GM23338 (cell line): ENCODE measurements around the gene MRPS15. TPM values are rescaled to one million over a fixed set of nuclear protein-coding genes. Genes with fewer than 3 reads are reported as not detected.

Experiments
- ATAC-seq: fragments of 200-7000 bp; cut with Tn5 transposase; 3 replicates; pipeline ENCODE4 v1.9.1; 2020
- DNase-seq: peaks from one replicate; pipeline ENCODE4 v3.0.0-alpha.2; 2015; ENCODE audit warnings: low spot score
- H2AFZ ChIP-seq: fragments of 200-600 bp; sonication (generic); 2 replicates; pipeline ENCODE4 v1.8.0; 2016; ENCODE audit warnings: antibody characterized with exemption, mild to moderate bottlenecking, moderate library complexity
- H3F3A ChIP-seq: fragments of 200-600 bp; sonication (generic); replicated peaks from 2 replicates; pipeline ENCODE4 v1.8.0; 2017; ENCODE audit warnings: antibody characterized with exemption, mixed run types, low read depth
- H3K27ac ChIP-seq: fragments of 200-600 bp; sonication (generic); 2 replicates; pipeline ENCODE4 v1.6.1; 2016; ENCODE audit warnings: low read depth
- H3K27me3 ChIP-seq: fragments of 200-600 bp; sonication (generic); 2 replicates; pipeline ENCODE4 v1.8.0; 2016; ENCODE audit warnings: mild to moderate bottlenecking, mixed run types, moderate library complexity; ENCODE audit not compliant: insufficient read depth
- H3K36me3 ChIP-seq: fragments of 200-600 bp; sonication (generic); 2 replicates; pipeline ENCODE4 v1.8.0; 2016; ENCODE audit warnings: mild to moderate bottlenecking; ENCODE audit not compliant: insufficient read depth
- H3K4me1 ChIP-seq: fragments of 200-600 bp; sonication (generic); 2 replicates; pipeline ENCODE4 v1.8.0; 2016; ENCODE audit warnings: mild to moderate bottlenecking, moderate library complexity; ENCODE audit not compliant: insufficient read depth
- H3K4me2 ChIP-seq: fragments of 200-600 bp; sonication (generic); 2 replicates; pipeline ENCODE4 v1.7.1; 2017; ENCODE audit warnings: mixed run types
- H3K4me3 ChIP-seq: fragments of 200-600 bp; sonication (generic); 2 replicates; pipeline ENCODE4 v1.6.1; 2016; ENCODE audit warnings: mixed run types
- H3K79me2 ChIP-seq: fragments of 200-600 bp; sonication (generic); replicated peaks from 2 replicates; pipeline ENCODE4 v1.8.0; 2017; ENCODE audit warnings: mild to moderate bottlenecking; ENCODE audit not compliant: insufficient read depth
- H3K9me2 ChIP-seq: fragments of 200-600 bp; sonication (generic); 2 replicates; pipeline ENCODE4 v1.8.0; 2017; ENCODE audit not compliant: insufficient read depth
- H4K20me1 ChIP-seq: fragments of 200-600 bp; sonication (generic); replicated peaks from 2 replicates; pipeline ENCODE4 v1.8.0; 2017; ENCODE audit warnings: mild to moderate bottlenecking; ENCODE audit not compliant: insufficient read depth
- H3K27ac Mint-ChIP-seq: 2 replicates; pipeline ENCODE4 v1.8.0; 2020; ENCODE audit warnings: inconsistent platforms, mild to moderate bottlenecking, moderate library complexity, mixed read lengths
- H3K27me3 Mint-ChIP-seq: 3 replicates; pipeline ENCODE4 v1.8.0; 2022; ENCODE audit warnings: low read depth, mild to moderate bottlenecking, moderate library complexity, mixed read lengths, inconsistent platforms; ENCODE audit not compliant: insufficient read depth, poor library complexity
- H3K36me3 Mint-ChIP-seq: 3 replicates; pipeline ENCODE4 v1.8.0; 2021; ENCODE audit warnings: low read depth, mild to moderate bottlenecking, inconsistent platforms, moderate library complexity, mixed read lengths
- H3K4me1 Mint-ChIP-seq: 3 replicates; pipeline ENCODE4 v1.8.0; 2020; ENCODE audit warnings: mild to moderate bottlenecking, inconsistent platforms, mixed read lengths
- H3K4me3 Mint-ChIP-seq: 3 replicates; pipeline ENCODE4 v1.8.0; 2021; ENCODE audit warnings: moderate library complexity, mild to moderate bottlenecking, inconsistent platforms, mixed read lengths
- H3K9me3 Mint-ChIP-seq: 3 replicates; pipeline ENCODE4 v1.8.0; 2020; ENCODE audit warnings: moderate library complexity, mild to moderate bottlenecking, inconsistent platforms, mixed read lengths
- CREB1 ChIP-seq: fragments of 250-450 bp; sonication (Bioruptor Pico); IDR thresholded peaks from 2 replicates; pipeline ENCODE4 v1.5.0; 2020; ENCODE audit warnings: low read depth, mild to moderate bottlenecking, moderate library complexity
- EZH2 ChIP-seq: fragments of 200-600 bp; sonication (generic); IDR thresholded peaks from one replicate; pipeline ENCODE4 v1.8.0; 2017; ENCODE audit warnings: antibody characterized with exemption, mild to moderate bottlenecking, low read depth; ENCODE audit not compliant: unreplicated experiment
- EZH2phosphoT487 ChIP-seq: fragments of 200-600 bp; sonication (generic); IDR thresholded peaks from one replicate; pipeline ENCODE4 v1.8.1; 2018; ENCODE audit warnings: antibody characterized with exemption; ENCODE audit not compliant: unreplicated experiment
- JUNB ChIP-seq: IDR thresholded peaks from one replicate; pipeline ENCODE4 v1.6.1; 2016; ENCODE audit warnings: antibody characterized with exemption; ENCODE audit not compliant: unreplicated experiment
- NANOG ChIP-seq: IDR thresholded peaks from 2 replicates; pipeline ENCODE4 v1.6.1; 2016; ENCODE audit warnings: antibody characterized with exemption, borderline replicate concordance
- POLR2AphosphoS5 ChIP-seq: IDR thresholded peaks from 2 replicates; pipeline ENCODE4 v1.6.1; 2016; ENCODE audit warnings: antibody characterized with exemption, low read depth
- STAT1 ChIP-seq: IDR thresholded peaks from one replicate; pipeline ENCODE4 v1.6.1; 2016; ENCODE audit warnings: antibody characterized with exemption; ENCODE audit not compliant: unreplicated experiment
- ZNF114 ChIP-seq: fragments of 250-450 bp; sonication (Bioruptor Pico); IDR thresholded peaks from 2 replicates; pipeline ENCODE4 v1.5.0; 2020; ENCODE audit warnings: mild to moderate bottlenecking, moderate library complexity
- ZNF331 ChIP-seq: fragments of 250-450 bp; sonication (Bioruptor Pico); IDR thresholded peaks from 2 replicates; pipeline ENCODE4 v1.5.0; 2020; ENCODE audit warnings: low read depth, mild to moderate bottlenecking, moderate library complexity
- polyA plus RNA-seq: library from polyadenylated mRNA; unstranded; fragments of >200 nt; fragmentation: Nextera tagmentation; extraction: Ambion mirVana; gene quantifications from 2 replicates; pipeline ENCODE4 v1.2.1, GENCODE V29; 2016
- total RNA-seq: library from RNA; depleted of rRNA; stranded (reverse); fragments of >200 nt; shearing (Covaris generic); gene quantifications from 2 replicates; pipeline ENCODE4 v1.2.3, GENCODE V29; 2014
- TF ChIP-seq, protein P1 (sequence below), 2 experiments: fragments of 200-600 bp in 1 of 2; sonication (generic) in 1 of 2; conservative IDR thresholded peaks; 2 replicates each; pipeline versions ENCODE4 v1.5.1 to v1.6.1; 2016 to 2017; ENCODE audit warnings: antibody characterized with exemption in 2 of 2, low read depth in 2 of 2, mild to moderate bottlenecking in 2 of 2, moderate library complexity in 1 of 2
- TF ChIP-seq, protein P2 (sequence below): IDR thresholded peaks from one replicate; pipeline ENCODE4 v1.6.1; 2018; ENCODE audit warnings: antibody characterized with exemption; ENCODE audit not compliant: unreplicated experiment
- TF ChIP-seq, protein P3 (sequence below): IDR thresholded peaks from 2 replicates; pipeline ENCODE4 v1.6.1; 2016; ENCODE audit warnings: antibody characterized with exemption
- TF ChIP-seq, protein P4 (sequence below): fragments of 250-450 bp; sonication (Bioruptor Pico); IDR thresholded peaks from 2 replicates; pipeline ENCODE4 v1.5.0; 2020; ENCODE audit warnings: mild to moderate bottlenecking, moderate library complexity

Gene MRPS15
- total and polyA plus RNA-seq, 2 experiments from 2014 or later, result 105 to 311 TPM

DNA sequence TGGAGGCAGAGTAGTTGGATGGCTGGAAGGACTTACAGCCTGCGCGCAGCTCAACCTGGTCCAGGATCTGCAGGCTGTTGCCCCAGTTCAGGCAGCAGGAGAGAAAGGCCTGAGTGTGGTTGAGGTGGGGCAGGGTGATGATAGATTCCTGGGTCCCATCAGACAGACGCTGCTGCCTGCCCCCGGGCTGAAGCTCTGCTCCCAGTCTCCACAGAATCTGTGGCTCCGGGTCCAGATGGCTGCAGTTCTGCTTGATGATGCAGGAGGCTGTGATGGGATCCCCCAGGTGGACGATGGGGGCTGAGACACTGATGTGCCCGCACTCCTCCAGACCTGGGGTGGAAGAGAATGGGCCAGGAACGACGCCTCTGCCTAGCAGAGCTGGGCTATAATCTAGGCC, 11.2 kb upstream of the MRPS15 start:
- H3K9me3 Mint-ChIP-seq, result no peaks in the 10 kb centered on the region
- no peak for ATAC-seq

More for the DNA sequence above, 11.2 kb upstream of the MRPS15 start:
- Histone ChIP-seq H3K79me2 (no peaks in the 10 kb centered on the region), H4K20me1 (no peaks in the 10 kb centered on the region), H3K4me3 (no peak overlapping the region), H3K4me2 (no peak overlapping the region), H2AFZ (no peak overlapping the region), H3K9me2 (no peaks in the 10 kb centered on the region), H3K4me1 (no peaks in the 10 kb centered on the region), H3K36me3 (no peaks in the 10 kb centered on the region), H3K27ac (no peak overlapping the region), H3F3A (no peaks in the 10 kb centered on the region), H3K27me3 (no peaks in the 10 kb centered on the region)
- no peaks in the 10 kb centered on the region for H3K36me3 Mint-ChIP-seq
- DNase-seq, result no peak
- TF ChIP-seq STAT1, result no peak
- TF ChIP-seq, protein P1, sequence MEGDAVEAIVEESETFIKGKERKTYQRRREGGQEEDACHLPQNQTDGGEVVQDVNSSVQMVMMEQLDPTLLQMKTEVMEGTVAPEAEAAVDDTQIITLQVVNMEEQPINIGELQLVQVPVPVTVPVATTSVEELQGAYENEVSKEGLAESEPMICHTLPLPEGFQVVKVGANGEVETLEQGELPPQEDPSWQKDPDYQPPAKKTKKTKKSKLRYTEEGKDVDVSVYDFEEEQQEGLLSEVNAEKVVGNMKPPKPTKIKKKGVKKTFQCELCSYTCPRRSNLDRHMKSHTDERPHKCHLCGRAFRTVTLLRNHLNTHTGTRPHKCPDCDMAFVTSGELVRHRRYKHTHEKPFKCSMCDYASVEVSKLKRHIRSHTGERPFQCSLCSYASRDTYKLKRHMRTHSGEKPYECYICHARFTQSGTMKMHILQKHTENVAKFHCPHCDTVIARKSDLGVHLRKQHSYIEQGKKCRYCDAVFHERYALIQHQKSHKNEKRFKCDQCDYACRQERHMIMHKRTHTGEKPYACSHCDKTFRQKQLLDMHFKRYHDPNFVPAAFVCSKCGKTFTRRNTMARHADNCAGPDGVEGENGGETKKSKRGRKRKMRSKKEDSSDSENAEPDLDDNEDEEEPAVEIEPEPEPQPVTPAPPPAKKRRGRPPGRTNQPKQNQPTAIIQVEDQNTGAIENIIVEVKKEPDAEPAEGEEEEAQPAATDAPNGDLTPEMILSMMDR (conservative IDR thresholded peaks at IDR 0.05; ENCODE audit: low read depth in 2 of 2), result no peak
- TF ChIP-seq CREB1 (CRISPR knock-in tag), result no peak
- TF ChIP-seq, protein P2, sequence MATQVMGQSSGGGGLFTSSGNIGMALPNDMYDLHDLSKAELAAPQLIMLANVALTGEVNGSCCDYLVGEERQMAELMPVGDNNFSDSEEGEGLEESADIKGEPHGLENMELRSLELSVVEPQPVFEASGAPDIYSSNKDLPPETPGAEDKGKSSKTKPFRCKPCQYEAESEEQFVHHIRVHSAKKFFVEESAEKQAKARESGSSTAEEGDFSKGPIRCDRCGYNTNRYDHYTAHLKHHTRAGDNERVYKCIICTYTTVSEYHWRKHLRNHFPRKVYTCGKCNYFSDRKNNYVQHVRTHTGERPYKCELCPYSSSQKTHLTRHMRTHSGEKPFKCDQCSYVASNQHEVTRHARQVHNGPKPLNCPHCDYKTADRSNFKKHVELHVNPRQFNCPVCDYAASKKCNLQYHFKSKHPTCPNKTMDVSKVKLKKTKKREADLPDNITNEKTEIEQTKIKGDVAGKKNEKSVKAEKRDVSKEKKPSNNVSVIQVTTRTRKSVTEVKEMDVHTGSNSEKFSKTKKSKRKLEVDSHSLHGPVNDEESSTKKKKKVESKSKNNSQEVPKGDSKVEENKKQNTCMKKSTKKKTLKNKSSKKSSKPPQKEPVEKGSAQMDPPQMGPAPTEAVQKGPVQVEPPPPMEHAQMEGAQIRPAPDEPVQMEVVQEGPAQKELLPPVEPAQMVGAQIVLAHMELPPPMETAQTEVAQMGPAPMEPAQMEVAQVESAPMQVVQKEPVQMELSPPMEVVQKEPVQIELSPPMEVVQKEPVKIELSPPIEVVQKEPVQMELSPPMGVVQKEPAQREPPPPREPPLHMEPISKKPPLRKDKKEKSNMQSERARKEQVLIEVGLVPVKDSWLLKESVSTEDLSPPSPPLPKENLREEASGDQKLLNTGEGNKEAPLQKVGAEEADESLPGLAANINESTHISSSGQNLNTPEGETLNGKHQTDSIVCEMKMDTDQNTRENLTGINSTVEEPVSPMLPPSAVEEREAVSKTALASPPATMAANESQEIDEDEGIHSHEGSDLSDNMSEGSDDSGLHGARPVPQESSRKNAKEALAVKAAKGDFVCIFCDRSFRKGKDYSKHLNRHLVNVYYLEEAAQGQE, result no peak
- no peak for TF ChIP-seq EZH2phosphoT487
- no peak for TF ChIP-seq POLR2AphosphoS5
- TF ChIP-seq EZH2, result no peak
- TF ChIP-seq ZNF331 (CRISPR knock-in tag), result no peak
- TF ChIP-seq, protein P3, sequence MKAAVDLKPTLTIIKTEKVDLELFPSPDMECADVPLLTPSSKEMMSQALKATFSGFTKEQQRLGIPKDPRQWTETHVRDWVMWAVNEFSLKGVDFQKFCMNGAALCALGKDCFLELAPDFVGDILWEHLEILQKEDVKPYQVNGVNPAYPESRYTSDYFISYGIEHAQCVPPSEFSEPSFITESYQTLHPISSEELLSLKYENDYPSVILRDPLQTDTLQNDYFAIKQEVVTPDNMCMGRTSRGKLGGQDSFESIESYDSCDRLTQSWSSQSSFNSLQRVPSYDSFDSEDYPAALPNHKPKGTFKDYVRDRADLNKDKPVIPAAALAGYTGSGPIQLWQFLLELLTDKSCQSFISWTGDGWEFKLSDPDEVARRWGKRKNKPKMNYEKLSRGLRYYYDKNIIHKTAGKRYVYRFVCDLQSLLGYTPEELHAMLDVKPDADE, result no peak
- TF ChIP-seq JUNB, result no peak
- no peak for TF ChIP-seq ZNF114
- TF ChIP-seq, protein P4, sequence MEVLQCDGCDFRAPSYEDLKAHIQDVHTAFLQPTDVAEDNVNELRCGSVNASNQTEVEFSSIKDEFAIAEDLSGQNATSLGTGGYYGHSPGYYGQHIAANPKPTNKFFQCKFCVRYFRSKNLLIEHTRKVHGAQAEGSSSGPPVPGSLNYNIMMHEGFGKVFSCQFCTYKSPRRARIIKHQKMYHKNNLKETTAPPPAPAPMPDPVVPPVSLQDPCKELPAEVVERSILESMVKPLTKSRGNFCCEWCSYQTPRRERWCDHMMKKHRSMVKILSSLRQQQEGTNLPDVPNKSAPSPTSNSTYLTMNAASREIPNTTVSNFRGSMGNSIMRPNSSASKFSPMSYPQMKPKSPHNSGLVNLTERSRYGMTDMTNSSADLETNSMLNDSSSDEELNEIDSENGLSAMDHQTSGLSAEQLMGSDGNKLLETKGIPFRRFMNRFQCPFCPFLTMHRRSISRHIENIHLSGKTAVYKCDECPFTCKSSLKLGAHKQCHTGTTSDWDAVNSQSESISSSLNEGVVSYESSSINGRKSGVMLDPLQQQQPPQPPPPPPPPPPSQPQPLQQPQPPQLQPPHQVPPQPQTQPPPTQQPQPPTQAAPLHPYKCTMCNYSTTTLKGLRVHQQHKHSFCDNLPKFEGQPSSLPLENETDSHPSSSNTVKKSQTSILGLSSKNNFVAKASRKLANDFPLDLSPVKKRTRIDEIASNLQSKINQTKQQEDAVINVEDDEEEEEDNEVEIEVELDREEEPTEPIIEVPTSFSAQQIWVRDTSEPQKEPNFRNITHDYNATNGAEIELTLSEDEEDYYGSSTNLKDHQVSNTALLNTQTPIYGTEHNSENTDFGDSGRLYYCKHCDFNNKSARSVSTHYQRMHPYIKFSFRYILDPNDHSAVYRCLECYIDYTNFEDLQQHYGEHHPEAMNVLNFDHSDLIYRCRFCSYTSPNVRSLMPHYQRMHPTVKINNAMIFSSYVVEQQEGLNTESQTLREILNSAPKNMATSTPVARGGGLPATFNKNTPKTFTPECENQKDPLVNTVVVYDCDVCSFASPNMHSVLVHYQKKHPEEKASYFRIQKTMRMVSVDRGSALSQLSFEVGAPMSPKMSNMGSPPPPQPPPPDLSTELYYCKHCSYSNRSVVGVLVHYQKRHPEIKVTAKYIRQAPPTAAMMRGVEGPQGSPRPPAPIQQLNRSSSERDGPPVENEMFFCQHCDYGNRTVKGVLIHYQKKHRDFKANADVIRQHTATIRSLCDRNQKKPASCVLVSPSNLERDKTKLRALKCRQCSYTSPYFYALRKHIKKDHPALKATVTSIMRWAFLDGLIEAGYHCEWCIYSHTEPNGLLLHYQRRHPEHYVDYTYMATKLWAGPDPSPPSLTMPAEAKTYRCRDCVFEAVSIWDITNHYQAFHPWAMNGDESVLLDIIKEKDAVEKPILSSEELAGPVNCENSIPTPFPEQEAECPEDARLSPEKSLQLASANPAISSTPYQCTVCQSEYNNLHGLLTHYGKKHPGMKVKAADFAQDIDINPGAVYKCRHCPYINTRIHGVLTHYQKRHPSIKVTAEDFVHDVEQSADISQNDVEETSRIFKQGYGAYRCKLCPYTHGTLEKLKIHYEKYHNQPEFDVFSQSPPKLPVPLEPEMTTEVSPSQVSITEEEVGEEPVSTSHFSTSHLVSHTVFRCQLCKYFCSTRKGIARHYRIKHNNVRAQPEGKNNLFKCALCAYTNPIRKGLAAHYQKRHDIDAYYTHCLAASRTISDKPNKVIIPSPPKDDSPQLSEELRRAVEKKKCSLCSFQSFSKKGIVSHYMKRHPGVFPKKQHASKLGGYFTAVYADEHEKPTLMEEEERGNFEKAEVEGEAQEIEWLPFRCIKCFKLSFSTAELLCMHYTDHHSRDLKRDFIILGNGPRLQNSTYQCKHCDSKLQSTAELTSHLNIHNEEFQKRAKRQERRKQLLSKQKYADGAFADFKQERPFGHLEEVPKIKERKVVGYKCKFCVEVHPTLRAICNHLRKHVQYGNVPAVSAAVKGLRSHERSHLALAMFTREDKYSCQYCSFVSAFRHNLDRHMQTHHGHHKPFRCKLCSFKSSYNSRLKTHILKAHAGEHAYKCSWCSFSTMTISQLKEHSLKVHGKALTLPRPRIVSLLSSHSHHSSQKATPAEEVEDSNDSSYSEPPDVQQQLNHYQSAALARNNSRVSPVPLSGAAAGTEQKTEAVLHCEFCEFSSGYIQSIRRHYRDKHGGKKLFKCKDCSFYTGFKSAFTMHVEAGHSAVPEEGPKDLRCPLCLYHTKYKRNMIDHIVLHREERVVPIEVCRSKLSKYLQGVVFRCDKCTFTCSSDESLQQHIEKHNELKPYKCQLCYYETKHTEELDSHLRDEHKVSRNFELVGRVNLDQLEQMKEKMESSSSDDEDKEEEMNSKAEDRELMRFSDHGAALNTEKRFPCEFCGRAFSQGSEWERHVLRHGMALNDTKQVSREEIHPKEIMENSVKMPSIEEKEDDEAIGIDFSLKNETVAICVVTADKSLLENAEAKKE (CRISPR knock-in tag), result no peak
- no peak for TF ChIP-seq NANOG
- H3K4me3 Mint-ChIP-seq, result no peak overlapping the region
- H3K27ac Mint-ChIP-seq, result no peak overlapping the region
- H3K27me3 Mint-ChIP-seq, result no peaks in the 10 kb centered on the region
- peaks cover 5% of the 10 kb centered on the region; the same call in 2 of the 3 replicates for H3K4me1 Mint-ChIP-seq
